ENCODE results near the gene WWC2. TPM values are rescaled to one million over a fixed set of nuclear protein-coding genes. Genes with fewer than 3 reads are reported as not detected.

WWC2 gene
- total RNA-seq, 2 donors from 2014 or later, result 5.8 to 6.3 TPM

DNA sequence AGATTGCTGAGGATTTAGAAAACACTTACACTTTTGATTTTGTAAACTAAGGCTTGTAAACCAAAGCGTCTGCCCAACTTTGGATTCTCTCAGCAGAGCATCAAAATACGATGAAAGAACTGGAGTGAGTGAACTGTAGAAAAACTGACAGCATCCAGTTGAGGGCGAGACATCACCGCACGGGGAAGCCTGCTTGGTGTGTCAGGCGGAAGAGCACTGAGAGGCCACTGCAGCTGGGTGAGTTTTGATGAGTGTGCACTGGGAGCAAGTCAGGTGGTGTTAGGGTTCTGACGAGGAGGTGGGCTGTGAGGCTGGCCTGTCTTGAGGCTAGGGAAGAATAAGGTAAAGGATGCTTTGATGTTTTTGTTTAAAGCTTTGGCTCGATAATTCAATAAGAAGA, 270.0 kb downstream of the WWC2 start:
- DNase-seq, result no peak
- Mint-ChIP-seq H3K4me1 (no peaks in the 10 kb centered on the region), H3K4me3 (no peak overlapping the region), H3K27ac (no peak overlapping the region), H3K27me3 (peaks cover 8% of the 10 kb centered on the region), H3K36me3 (ENCODE audit: low read depth) (no peaks in the 10 kb centered on the region)
- no peak for ATAC-seq
- H3K9me3 ChIP-seq (ENCODE audit: control insufficient read depth, low read length, poor library complexity, severe bottlenecking), result no peaks in the 10 kb centered on the region

Other genes with a start within 250 kb of the WWC2 start
- gene DCTD, start 181.9 kb upstream of the WWC2 start, total RNA-seq, result 10 to 100 TPM; 50.4 to 55.5 TPM
- gene CLDN22, start 221.0 kb downstream of the WWC2 start, total RNA-seq, result not detected
- not detected for gene CLDN24, start 223.2 kb downstream of the WWC2 start, total RNA-seq

Data from T-helper 17 cell (primary cell).